COR-L47 (cell line): ENCODE results near the gene JADE3.

Source experiments
- DNase-seq: peaks from one replicate; lab custom pipeline; 2025; lab: John Stamatoyannopoulos, UW

The JADE3 gene

DNA sequence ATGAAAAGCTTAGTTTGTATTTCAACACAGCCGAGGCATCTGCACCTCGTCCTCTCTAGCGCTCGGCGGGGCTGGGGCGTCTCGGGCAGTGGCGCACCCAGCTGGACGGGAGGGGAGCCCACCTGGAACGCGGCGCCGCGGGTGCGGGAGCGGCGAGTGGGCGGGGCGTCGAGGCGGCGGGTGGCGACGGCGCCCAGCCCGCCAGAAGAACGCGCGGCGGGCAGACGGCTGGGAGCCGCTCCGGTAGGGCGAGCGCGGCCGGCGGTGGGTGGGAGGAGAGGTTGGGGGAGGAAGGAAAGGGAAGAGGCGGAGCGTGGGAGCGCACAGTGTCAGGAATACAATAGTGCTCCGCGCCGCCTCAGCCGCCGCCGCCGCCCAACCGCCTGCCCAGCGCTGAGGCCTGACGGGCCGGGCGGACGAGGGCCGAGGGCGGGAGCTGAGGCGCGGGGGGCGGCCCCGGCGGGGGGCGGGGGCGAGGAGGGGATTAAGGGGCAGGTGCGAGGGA is at the start of gene JADE3:
TSS of gene JADE3 (plus strand) at position 324 of the 505 bp plus-strand sequence. CDS start 72,474 bp downstream, outside the sequence.
- DNase-seq, result peak; percentile 66

DNA sequence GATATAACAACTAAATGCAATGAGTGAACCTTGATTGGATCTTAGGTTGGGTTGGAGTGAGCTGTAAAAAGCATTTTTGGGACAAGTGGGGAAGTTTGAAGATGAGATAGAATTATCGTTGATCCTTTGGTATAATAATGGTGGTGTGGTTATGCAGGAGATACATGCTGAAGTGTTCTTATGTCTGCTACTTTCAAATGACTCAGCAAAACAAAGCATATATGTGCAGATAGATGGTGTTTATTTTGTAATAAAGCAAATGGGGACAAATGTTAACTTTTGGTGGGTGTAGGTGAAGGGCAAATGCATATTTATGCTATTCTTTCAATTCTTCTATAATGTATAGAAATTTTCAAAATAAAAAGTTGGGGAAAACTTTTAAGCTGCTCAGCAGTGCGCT is 49.1 kb upstream of the JADE3 start:
- no peak for DNase-seq

DNA sequence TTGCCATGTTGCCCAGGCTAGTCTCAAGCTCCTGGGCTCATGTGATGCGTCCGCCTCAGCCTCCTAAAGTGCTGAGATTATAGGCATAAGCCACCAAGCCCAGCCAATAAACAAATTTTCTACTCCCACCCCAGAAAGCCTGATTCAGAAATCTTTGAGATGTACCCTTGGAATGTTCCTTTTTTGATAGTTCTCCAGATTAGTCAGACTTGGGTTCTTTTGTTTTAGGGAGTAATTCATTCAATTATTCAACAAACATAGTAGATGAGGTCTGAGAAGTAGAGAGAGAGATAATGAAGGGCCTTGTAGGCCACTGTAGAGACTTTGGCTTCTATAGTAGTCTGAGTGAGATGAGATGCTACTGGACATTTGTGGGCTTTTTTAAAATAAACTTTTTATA is 47.6 kb upstream of the JADE3 start:
- no peak for DNase-seq

DNA sequence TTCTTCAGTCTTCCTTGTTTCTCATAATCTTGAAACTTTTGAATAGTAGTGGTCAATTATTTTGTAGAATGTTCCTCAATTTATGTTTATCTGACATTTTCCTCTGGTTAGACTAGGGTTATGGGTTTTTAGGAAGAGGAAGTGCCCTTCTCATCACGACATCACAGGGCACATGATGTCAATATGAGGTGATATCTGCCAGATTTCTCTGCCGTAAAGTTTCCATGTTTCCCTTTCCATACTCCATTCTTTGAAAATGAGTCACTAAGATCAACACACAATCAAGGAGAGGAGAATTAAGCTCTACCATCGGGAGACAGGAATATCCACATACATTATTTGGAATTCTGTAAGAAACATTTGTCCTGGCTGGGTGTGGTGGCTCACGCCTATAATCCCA is 46.9 kb upstream of the JADE3 start:
- DNase-seq, result no peak

DNA sequence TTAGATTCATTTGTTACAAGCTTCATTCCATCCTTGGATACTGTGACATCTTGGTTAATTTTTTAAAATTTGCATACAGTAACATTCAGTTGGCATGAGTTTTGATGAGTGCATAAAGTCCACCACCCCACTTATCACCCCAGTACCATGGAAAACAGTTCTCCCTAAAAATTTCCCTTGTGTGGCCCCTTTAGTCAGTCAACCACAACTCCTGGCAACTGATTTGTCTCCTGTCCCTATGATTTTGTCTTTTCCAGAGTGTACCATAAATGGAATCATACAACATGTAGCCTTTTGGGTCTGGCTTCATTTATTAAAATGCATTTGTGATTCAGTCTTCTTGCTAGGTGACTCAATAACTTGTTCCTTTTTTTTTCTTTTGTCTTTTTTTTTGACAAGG is 45.5 kb upstream of the JADE3 start:
- no peak for DNase-seq

DNA sequence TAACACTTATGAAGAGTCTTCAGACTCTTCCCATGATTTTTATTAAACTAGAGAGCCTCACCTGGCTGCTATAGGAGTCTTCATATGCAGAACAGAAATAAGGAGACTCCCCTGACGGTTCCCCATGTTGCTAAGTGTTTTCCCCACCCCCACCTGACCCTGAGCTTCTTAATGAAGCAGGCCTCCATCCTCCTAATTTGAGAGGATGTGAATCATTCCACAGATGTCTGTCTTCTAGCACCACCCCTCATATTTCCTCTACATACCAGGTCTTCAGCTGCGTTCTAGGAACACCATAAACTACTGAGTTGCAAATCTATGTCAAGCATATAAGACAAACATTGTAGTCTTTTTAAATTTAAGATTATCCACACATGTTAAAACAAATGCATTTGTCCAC is 38.5 kb upstream of the JADE3 start:
- DNase-seq, result no peak

DNA sequence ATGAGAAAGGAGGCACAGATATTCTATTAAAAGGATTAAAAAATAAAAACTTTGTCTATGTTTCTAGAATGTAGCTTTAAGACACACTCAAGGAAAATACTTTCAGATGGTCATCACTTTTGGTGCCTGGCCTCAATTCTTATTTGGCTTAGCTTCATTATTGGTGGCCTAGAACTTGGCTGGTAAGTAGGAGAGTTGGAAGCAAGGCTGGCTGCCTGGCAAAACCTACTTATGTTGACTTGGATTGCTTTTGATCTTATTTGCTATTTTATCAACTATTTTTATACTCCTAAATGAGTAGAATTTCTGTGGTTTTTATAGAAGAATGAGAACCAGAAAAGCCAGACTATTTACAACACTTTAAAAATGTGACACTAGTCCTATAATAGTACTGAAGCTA is 35.3 kb upstream of the JADE3 start:
- no peak for DNase-seq

DNA sequence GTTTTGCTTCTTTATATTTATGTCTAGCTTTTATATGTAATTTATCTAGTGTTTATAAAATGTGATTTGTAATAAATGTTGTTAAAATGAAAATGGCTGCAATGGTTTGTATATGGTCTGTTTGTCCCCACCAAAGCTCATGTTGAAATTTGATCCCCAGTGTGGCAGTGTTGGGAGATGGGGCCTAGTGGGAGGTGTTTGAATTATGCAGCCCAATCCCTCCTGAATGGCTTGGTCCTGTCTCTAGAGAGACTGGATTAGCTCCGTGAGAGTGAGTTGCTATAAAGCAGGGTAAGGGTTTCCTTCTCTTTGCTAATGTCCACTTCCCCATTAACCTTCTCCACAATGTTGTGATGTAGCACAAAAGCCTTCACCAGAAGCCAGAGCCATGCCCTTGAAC is 30.0 kb upstream of the JADE3 start:
- no peak for DNase-seq

DNA sequence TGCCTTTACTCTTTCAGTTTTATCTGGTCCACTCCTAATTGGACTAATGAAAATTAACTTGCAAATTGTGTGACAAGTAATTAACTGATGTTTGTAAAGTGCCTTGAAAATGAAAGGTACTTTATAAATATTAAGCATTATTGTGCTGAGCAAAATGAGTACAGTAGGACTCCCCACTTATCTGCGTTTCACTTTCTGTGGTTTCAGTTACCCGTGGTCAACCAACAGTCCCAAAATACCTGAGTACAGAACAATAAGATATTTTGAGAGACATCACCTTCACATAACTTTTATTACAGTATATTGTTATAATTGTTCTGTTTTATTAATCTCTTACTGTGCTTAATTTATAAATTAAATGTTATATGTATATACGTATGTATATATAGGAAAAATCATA is 27.4 kb upstream of the JADE3 start:
- DNase-seq, result no peak

DNA sequence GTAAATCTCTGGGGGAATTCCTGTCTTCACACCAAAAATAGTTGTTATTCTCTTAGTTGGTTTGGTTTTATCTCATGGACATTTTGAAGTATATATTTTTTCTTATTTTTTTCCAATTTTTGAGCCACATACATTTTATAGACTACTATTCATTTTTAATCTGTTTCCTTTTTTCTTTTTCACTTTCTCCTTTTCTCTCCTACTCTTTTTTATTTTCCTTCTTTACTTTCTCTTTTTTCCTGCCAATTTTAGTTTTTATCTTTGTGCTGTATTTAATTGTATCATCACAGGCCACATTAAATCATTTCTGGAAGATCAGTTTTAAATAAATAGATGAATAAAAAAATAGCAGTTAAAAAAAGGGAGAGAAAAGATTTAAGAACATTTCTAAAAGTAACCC is 14.0 kb upstream of the JADE3 start:
- no peak for DNase-seq

DNA sequence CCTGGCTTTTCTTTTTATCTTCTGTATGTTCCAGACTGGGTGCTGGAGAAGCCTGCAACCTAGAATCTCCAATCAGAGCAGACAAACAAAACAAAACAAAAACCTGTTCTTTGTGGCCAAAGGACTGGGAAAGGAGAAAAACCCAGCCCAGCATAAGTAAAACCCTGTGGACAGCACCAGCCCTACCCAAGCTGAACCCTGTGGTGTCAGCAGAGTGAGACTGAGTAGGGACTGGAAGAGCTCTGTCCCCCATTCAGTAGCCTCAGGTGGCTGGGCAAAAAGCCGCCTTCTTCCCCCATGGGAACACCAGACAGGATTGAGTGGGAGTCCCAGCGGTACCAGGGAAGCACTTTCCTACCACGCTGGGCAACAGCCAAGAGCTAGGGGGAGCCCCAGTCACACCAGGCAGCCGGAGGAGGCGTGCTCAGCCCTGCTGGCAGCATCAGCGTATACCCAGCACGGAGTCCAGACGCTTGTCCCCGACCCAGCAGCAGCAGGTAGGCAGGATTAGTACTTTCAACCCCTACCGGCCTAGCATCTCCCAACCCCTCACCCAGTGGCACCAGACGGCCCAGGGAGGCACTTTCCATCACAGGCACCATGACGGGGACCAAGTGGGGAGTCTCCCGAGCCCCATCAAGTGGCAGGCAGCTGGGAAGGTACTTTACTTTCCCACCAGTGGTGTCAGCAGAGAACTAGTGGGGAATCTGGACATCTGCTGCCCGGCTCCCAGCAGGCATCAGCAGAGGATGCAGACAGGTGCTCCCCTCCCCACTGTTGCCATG is 8.6 kb upstream of the JADE3 start:
- DNase-seq, result peak; percentile 78

DNA sequence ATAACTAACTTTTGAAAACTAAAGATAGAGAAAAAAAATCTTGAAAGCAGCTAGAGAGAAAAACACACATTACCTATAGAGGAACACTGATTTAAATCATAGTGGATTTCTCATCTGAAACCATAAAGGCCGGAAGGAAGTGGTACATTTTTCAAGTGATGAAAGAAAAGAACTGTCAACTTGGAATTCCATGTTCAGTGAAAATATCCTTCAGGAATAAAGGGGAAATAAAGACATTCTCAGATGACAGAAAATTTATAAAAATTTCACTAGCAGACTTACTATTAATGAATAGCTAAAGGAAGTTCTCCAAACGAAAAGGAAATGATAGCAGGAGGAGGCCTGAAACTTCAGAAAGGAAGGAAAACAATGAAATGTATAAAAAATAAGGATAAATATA is 7.6 kb upstream of the JADE3 start:
- no peak for DNase-seq

DNA sequence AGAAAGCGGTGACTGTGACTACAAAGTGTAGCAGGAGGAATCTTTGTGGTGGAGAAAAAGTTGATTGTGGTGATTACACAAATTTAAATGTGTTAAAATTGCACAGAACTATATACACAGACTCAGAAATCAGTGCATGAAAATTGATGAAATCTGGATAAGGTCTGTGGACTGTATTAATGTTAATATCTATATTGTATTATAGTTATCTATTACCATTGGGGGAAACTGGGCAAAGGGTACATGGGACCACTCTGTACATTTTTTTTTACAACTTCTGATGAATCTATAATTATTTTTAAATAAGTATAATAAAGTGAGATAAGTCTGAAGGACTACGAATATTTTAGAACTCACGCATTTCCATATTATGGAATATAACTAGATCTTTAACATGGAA is 1.8 kb upstream of the JADE3 start:
- no peak for DNase-seq

DNA sequence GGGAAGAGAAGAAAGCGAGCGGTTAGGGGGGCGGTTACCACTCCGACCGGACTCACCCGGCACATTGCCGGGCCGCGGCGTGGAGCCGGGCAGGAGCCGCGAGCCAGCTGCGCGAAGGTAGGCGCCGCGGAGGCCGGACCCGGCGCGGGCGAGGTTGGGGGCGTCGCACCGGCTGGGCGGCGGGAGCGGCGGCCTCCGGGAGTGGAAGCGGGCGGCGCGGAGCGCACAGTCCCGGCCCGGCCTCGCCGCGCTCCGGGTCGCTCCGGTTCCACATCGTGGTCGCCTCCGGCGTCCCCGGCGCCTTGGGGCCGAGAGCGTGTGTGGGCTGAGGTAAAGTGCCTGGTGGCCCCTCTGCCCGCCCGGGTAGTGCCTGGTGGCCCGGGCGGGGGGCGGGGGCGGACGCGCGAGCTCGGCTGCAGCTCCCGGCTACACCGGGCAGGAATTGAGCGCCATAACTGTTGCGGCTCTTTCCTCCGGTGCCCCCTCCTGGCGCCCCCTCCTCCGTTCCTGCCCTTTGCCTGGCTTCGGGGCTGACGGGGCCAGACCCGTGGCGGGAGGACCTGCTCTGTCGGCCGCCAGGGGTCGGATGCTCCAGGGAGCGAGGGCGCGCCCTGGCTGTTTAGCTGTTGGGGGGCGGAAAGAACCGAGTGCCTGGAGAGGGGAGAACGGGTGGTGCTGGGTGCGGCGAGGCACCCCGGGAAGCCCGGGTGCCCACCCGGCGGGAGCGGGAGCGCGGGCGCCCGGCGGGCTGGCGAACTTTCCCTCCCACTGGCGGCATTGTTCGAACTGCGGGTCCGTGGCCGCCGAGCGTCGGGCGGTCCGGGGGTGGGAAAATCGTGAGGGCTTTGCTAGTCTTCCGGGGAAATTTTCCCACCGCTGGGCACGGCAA is 626 bp downstream of the JADE3 start:
- peak; percentile 29 for DNase-seq

DNA sequence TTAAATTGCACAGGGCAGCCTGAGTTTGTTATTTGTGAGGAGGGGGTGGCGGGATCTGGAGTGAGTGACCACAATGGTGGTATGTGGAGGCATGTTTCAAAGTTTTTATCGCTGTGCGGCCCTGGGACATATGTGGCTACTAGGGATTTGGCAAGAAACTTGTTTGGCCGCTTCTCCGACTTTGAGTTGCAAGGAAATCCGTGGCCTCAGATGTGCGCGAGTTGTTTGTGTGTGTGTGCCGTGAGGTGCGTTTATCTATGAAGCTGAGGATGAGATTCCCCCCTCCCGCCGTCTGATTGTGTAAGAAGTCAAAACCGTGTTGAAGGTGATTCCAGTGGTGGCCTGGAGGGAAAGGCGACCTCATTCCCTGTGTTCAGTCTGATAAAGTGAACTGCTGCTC is 1.4 kb downstream of the JADE3 start:
- no peak for DNase-seq

DNA sequence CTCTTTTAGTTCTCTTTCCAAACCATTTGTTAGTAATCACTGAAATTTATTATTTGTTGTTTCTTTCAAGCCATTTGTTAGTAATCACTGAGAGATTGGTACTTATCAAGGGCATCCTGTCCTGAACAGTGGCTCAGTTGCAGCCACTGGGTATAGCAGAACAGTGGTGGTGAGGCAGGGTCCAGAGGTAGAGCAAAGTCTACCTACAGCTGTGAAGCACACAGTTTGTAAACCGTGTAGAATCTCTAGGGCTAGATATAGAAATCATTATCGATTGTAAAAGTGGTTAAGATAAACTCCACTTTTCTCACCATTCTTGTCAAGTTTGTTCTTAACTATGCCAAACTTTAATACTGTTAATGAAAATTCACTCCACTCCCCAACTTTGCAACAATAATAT is 4.1 kb downstream of the JADE3 start:
- no peak for DNase-seq

DNA sequence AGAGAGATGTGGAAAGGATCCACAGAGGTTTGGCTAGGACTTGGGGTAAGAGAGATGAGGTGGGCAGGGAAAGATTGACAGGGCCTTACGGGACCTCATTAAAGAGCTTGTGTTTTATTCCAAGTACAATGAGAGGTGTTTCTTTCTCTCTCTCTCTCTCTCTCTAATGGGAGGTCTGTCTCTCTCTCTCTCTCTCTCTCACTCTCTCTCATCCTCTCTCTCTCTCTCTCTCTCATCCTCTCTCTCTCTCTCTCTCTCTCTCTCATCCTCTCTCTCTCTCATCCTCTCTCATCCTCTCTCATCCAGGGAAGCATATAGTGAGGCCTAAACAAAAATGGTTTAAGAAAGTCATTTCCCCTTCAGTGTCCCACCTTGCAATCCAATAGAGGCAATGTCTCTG is 5.4 kb downstream of the JADE3 start:
- DNase-seq, result no peak

DNA sequence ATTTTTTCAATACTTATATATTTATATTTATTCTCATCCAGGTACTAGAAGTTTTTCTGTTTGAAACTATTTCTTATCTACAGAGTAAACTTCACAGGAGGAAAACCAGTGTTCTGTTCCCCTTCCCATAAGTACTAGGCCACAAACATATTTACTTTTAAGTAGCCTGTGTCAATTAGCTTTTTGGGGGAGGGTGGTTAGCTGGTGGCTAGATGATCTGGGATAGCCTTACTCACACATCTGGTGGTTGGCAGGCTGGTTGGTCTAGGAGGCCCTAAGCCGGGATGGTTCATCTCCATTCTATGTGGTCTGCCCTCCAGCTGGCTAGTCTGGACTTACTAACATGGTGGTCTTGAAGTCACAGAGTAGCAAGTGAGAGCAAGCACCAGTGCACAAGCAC is 6.2 kb downstream of the JADE3 start:
- DNase-seq, result no peak

DNA sequence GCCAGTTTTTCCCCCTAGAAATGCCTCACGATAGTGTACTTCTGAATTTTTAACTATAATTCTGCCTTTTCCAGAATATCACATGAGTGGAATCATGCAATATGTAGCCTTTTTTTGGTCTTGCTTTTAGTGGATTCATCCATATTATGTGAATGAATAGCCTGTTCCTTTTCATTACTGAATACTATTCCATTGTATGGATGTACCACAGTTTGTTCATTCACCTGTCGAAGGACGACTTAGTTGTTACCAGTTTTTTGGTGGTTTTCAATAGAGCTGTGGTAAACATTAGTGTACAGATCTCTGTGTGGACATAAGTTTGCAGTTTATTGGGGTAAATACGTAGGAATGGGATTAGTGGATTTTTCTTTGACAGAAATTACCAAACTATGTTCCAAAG is 8.0 kb downstream of the JADE3 start:
- DNase-seq, result no peak

DNA sequence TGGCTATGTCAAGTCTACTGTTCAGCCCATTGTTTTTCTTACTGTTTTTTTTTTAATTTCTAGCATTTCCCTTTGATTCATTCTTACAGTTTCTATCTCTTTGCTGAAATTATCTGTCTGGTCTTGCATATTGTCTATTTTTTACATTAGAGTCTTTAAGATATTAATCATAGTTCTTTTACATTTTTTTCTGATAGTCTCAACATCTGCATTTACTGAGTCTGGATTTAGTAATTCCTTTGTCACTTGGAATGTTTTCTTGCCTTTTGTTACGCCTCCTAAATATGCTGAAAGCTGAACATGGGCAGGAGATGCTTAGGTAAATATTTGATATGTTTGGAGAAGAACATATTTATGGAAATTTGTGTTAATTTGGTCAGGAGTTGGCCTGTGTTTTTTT is 10.4 kb downstream of the JADE3 start:
- DNase-seq, result no peak

DNA sequence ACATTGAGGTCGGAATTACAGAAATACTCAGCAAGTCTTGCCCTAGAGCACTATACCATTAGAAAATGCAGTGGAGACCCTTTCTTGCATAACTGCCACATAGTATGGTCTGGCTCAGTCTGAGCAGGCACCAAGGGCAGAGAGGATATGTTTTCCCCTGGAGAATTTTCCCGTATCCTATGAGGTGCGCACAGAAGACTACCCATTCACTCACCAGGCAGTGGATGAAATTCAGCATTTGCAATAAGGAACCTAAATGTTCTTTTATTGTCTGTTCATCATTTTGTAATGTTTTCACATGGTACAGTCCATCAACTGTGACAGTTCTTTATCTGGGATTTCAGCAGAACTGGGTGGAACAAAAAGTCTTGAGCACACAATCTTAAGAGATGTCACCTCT is 15.5 kb downstream of the JADE3 start:
- DNase-seq, result no peak

DNA sequence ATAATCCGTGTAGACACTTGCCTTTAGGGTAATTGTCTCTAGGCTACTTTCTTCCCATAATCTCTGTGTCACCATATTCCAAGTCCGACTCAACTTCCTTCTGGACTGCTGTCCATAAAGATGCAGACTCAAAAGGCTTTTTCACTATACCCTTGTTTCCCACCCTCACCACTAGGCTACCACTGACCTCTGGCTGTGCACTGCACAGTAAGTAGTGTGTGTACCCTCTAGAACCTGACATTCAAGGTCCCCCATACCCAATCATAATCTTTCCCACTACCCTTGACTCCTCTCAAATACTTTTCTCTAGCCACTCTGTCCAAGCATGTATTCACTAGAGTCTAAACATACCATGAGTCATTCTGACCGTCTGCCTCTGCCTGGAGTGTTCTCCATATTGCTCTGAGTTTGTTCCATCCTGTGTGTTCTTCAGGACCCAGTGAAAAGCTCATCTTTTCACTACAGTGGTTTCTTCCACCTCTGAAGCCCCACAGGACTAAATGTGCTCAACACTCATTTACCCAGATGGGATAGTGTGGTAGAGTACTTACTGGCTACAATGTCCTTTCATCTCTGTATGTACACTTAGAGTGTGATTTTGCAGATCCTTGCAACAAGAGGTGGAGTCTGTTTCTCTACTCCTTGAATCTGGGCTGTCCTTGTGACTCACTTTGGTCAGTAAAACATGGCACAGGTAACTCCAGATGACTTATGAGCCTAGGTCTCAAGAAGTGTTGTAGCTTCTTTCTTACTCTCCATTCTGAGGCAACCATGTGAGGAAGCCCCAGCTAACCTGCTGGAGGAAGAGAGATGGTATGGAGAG is 17.4 kb downstream of the JADE3 start:
- DNase-seq, result no peak
